ENCODE data around the gene IL1RL2. TPM values are rescaled to one million over a fixed set of nuclear protein-coding genes. Genes with fewer than 3 reads are reported as not detected.

The IL1RL2 gene
- total and polyA plus RNA-seq, 2 experiments from 2014 or later: 2.0 to 2.3 TPM

DNA sequence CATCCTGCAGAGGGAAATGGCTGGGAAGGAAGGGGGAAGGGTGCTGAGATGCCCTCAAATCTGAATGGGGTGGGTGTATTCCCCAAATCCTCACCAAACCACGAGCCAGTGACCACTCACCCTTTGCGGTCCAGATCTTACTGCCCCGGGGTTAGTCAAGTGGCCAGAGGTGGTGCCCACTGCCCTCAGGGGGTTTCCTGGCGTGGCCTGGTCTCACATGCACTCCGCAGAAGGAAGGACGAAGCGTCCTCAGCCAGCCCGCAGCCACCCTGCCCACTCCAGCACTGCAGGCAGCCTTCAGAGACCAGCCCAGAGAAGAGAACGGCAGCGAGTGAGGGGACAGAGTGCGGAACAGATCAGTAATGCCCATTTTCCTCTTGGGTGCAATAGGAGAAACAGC is 50.4 kb downstream of the IL1RL2 start:
- in situ Hi-C loops (cut with MboI): no loop called here
- no peaks in the 10 kb centered on the region for H3K79me2 ChIP-seq (ENCODE audit: insufficient read depth)
- H3K9me3 ChIP-seq (ENCODE audit: low read depth): no peaks in the 10 kb centered on the region
- no peak overlapping the region for H3K4me2 ChIP-seq (ENCODE audit: unreplicated experiment)
- no peak overlapping the region for H2AFZ ChIP-seq
- DNase-seq: no peak
- no peaks in the 10 kb centered on the region for H3K36me3 ChIP-seq (ENCODE audit: low read depth)
- no peak overlapping the region for H3K9ac ChIP-seq
- H3K4me1 ChIP-seq (ENCODE audit: insufficient read depth): peaks cover 26% of the 10 kb centered on the region
- WGBS, 2 experiments (ENCODE audit: low coverage in 1 of 2, low lambda C conversion rate in 2 of 2, missing lambda C conversion rate in 2 of 2): 95 to 96% methylated on average over 10 to 11 of the region's 11 CpGs
- H3K27me3 ChIP-seq (replicated peaks; ENCODE audit: insufficient read depth): no peaks in the 10 kb centered on the region
- H3K4me3 ChIP-seq: no peak overlapping the region
- no peak for TF ChIP-seq EZH2phosphoT487 (IDR thresholded peaks at IDR 0.05; ENCODE audit: insufficient read depth, low read depth)
- no peak for TF ChIP-seq EZH2 (IDR thresholded peaks at IDR 0.05; ENCODE audit: insufficient read depth, poor library complexity, severe bottlenecking)
- H3K9me2 ChIP-seq (ENCODE audit: insufficient read depth): no peaks in the 10 kb centered on the region
- no peak overlapping the region for H3K27ac ChIP-seq
- H3F3A ChIP-seq (ENCODE audit: insufficient read depth): peaks cover 11% of the 10 kb centered on the region
- no peaks in the 10 kb centered on the region for H4K20me1 ChIP-seq (ENCODE audit: insufficient read depth)

DNA sequence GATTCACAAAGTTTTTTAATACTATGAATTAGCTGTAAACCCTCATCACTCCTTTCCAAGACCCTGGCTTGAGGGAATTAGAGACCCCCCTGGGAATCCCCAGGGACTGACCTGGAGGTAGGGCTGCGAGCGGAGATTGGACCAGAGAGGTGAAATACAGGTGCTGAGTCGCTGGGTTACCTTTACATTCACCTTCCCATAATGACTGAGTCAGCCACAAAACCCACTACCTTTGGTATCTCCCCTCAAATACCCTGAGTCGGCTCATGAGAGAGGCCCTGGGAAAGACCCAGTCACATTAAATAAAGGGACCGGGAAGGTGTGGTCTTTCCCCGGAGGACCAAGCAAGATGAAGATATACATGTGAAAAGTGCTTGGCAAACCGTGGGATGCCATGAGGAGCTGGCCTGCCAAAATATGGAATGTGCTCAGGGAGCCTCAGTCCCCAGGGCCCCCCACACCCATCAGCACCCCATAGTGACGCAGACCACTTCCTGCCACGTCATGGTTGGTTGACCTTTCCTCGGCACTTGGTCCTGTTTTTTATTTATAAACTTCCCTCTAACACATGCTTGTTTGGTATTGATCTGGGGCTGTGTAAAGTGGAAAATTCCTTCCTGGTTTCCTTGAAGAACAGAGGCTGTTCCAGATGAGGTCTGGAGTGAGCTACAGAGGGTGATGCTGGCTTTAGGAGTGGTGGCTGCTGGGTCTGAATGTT is 51.4 kb downstream of the IL1RL2 start:
- Histone ChIP-seq H3K4me1 (ENCODE audit: insufficient read depth) (peaks cover 26% of the 10 kb centered on the region), H3K9me2 (ENCODE audit: insufficient read depth) (no peaks in the 10 kb centered on the region), H3K36me3 (ENCODE audit: low read depth) (no peaks in the 10 kb centered on the region), H2AFZ (peak overlapping the region; percentile 37), H3K4me2 (ENCODE audit: unreplicated experiment) (peak overlapping the region; percentile 11), H3K27ac (peak overlapping the region; percentile 50), H3F3A (ENCODE audit: insufficient read depth) (peaks cover 11% of the 10 kb centered on the region), H3K9me3 (ENCODE audit: low read depth) (no peaks in the 10 kb centered on the region), H3K79me2 (ENCODE audit: insufficient read depth) (no peaks in the 10 kb centered on the region), H3K9ac (peak overlapping the region; percentile 34; the same call in 1 of the 2 replicates), H3K4me3 (no peak overlapping the region), H4K20me1 (ENCODE audit: insufficient read depth) (no peaks in the 10 kb centered on the region), H3K27me3 (replicated peaks; ENCODE audit: insufficient read depth) (no peaks in the 10 kb centered on the region)
- WGBS, 2 experiments (ENCODE audit: low coverage in 1 of 2, low lambda C conversion rate in 2 of 2, missing lambda C conversion rate in 2 of 2): 58 to 61% methylated on average over 9 to 10 of the region's 10 CpGs
- no peak for TF ChIP-seq EZH2 (IDR thresholded peaks at IDR 0.05; ENCODE audit: insufficient read depth, poor library complexity, severe bottlenecking)
- no peak for TF ChIP-seq EZH2phosphoT487 (IDR thresholded peaks at IDR 0.05; ENCODE audit: insufficient read depth, low read depth)
- DNase-seq: peak; percentile 64
- in situ Hi-C loops (cut with MboI): no loop called here

DNA sequence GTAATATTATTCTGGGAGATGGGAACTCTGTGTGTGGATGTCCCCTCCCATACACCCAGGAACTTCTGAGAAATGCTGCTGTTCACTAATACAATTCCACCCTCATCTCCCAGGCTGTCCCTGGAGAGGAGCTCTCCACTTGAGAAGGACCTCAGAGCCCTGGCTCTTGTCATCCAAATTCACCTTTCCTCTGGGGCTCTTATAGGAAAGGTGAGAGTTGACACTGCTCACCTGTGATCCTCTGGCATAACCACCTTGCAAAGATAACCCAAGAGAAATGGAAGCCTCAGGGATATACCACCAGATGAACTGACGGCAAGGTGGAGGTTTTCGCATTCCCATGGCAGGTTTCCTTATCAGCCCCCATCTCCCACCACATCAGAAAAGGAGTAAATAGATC is 52.0 kb downstream of the IL1RL2 start:
- Histone ChIP-seq H2AFZ (peak overlapping the region; percentile 37), H3K4me3 (no peak overlapping the region), H3K4me1 (ENCODE audit: insufficient read depth) (peaks cover 26% of the 10 kb centered on the region), H3K27ac (peak overlapping the region; percentile 50), H3K79me2 (ENCODE audit: insufficient read depth) (no peaks in the 10 kb centered on the region), H3K27me3 (replicated peaks; ENCODE audit: insufficient read depth) (no peaks in the 10 kb centered on the region), H3K9me2 (ENCODE audit: insufficient read depth) (no peaks in the 10 kb centered on the region), H3K4me2 (ENCODE audit: unreplicated experiment) (peak overlapping the region; percentile 11), H3K9me3 (ENCODE audit: low read depth) (no peaks in the 10 kb centered on the region), H4K20me1 (ENCODE audit: insufficient read depth) (no peaks in the 10 kb centered on the region), H3F3A (ENCODE audit: insufficient read depth) (peaks cover 10% of the 10 kb centered on the region), H3K36me3 (ENCODE audit: low read depth) (no peaks in the 10 kb centered on the region), H3K9ac (peak overlapping the region; percentile 34; the same call in 1 of the 2 replicates)
- WGBS, 2 experiments (ENCODE audit: low coverage in 1 of 2, low lambda C conversion rate in 2 of 2, missing lambda C conversion rate in 2 of 2): 97 to 100% methylated on average over 2 of the region's 2 CpGs
- TF ChIP-seq EZH2 (IDR thresholded peaks at IDR 0.05; ENCODE audit: insufficient read depth, poor library complexity, severe bottlenecking): no peak
- no peak for TF ChIP-seq EZH2phosphoT487 (IDR thresholded peaks at IDR 0.05; ENCODE audit: insufficient read depth, low read depth)
- no peak for DNase-seq
- in situ Hi-C loops (cut with MboI): no loop called here

DNA sequence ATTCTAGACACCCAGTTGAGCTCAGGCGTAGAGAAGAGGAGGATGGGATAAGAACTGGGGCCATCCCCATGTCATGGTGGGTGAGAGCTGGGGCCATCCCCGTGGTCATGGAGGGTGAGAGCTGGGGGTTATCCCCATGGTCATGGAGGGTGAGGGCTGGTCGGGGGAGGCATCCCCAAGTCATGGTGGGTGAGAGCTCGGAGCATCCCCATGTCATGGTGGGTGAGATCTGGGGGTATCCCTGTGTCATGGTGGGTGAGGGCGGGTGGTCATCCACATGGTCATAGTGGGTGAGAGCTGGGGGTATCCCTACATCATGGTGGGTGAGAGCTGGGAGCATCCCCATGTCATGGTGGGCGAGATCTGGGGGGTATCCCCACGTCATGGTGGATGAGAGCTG is 52.5 kb downstream of the IL1RL2 start:
- H3K9me2 ChIP-seq (ENCODE audit: insufficient read depth): no peaks in the 10 kb centered on the region
- no peaks in the 10 kb centered on the region for H3K9me3 ChIP-seq (ENCODE audit: low read depth)
- H3K4me3 ChIP-seq: no peak overlapping the region
- no peaks in the 10 kb centered on the region for H3K36me3 ChIP-seq (ENCODE audit: low read depth)
- H2AFZ ChIP-seq: no peak overlapping the region
- H3K79me2 ChIP-seq (ENCODE audit: insufficient read depth): no peaks in the 10 kb centered on the region
- peaks cover 26% of the 10 kb centered on the region for H3K4me1 ChIP-seq (ENCODE audit: insufficient read depth)
- no peak overlapping the region for H3K4me2 ChIP-seq (ENCODE audit: unreplicated experiment)
- 97% methylated on average over 6 to 7 of the region's 7 CpGs for WGBS, 2 experiments (ENCODE audit: low coverage in 1 of 2, low lambda C conversion rate in 2 of 2, missing lambda C conversion rate in 2 of 2)
- DNase-seq: no peak
- no peaks in the 10 kb centered on the region for H4K20me1 ChIP-seq (ENCODE audit: insufficient read depth)
- H3K9ac ChIP-seq: no peak overlapping the region
- no peak overlapping the region for H3K27ac ChIP-seq
- H3K27me3 ChIP-seq (replicated peaks; ENCODE audit: insufficient read depth): no peaks in the 10 kb centered on the region
- peaks cover 5% of the 10 kb centered on the region; the same call in 1 of the 2 replicates for H3F3A ChIP-seq (ENCODE audit: insufficient read depth)
- no peak for TF ChIP-seq EZH2 (IDR thresholded peaks at IDR 0.05; ENCODE audit: insufficient read depth, poor library complexity, severe bottlenecking)
- no peak for TF ChIP-seq EZH2phosphoT487 (IDR thresholded peaks at IDR 0.05; ENCODE audit: insufficient read depth, low read depth)
- in situ Hi-C loops (cut with MboI): no loop called here

Data from GM23248 (cell line).